GM12872 (cell line): ENCODE data around the gene EGFL7.

ENCODE experiments used
- CTCF ChIP-seq: IDR thresholded peaks from 3 replicates; pipeline ENCODE4 v1.5.1; 2011; ENCODE audit warnings: low read depth, mild to moderate bottlenecking, low read length, moderate library complexity; ENCODE audit not compliant: insufficient read depth

EGFL7 gene

GRCh38 chr9:136712690-136713544 is 50.2 kb downstream of the EGFL7 start:
- TF ChIP-seq CTCF = no peak

GRCh38 chr9:136713550-136713949 is 50.8 kb downstream of the EGFL7 start:
- TF ChIP-seq CTCF = no peak

- no peak for TF ChIP-seq CTCF
These were observed 51.6 kb downstream of the EGFL7 start for GRCh38 chr9:136714096-136714892.

- no peak for TF ChIP-seq CTCF
These were observed 52.2 kb downstream of the EGFL7 start for GRCh38 chr9:136714893-136715274.

- TF ChIP-seq CTCF = no peak
These were observed 54.7 kb downstream of the EGFL7 start for GRCh38 chr9:136717399-136717798.

- no peak for TF ChIP-seq CTCF
These were observed 55.9 kb downstream of the EGFL7 start for GRCh38 chr9:136718345-136719194.
